ENCODE measurements around the gene YKT6.

The YKT6 gene

GRCh38 chr7:44229546-44230105 lies 28.8 kb downstream of the YKT6 start:
- DNase-seq (ENCODE audit: insufficient read length, low spot score) = no peak
- TF ChIP-seq CTCF (IDR thresholded peaks at IDR 0.05; ENCODE audit: insufficient read depth, missing control alignments) = no peak

GRCh38 chr7:44230286-44230685 lies 29.5 kb downstream of the YKT6 start:
- FAIRE-seq (no peak), DNase-seq (ENCODE audit: insufficient read length, low spot score) (no peak)
- no peak for TF ChIP-seq CTCF (IDR thresholded peaks at IDR 0.05; ENCODE audit: insufficient read depth, missing control alignments)

More at GRCh38 chr7:44229546-44230105, 28.8 kb downstream of the YKT6 start:
- FAIRE-seq = no peak

- no peak for DNase-seq (ENCODE audit: insufficient read length, low spot score)
- no peak for FAIRE-seq
- TF ChIP-seq CTCF (IDR thresholded peaks at IDR 0.05; ENCODE audit: insufficient read depth, missing control alignments) = no peak
Measured at GRCh38 chr7:44231088-44231487, 30.3 kb downstream of the YKT6 start.

GRCh38 chr7:44232396-44232795 lies 31.6 kb downstream of the YKT6 start:
- no peak for DNase-seq (ENCODE audit: insufficient read length, low spot score)
- no peak for FAIRE-seq
- no peak for TF ChIP-seq CTCF (IDR thresholded peaks at IDR 0.05; ENCODE audit: insufficient read depth, missing control alignments)

- TF ChIP-seq CTCF (IDR thresholded peaks at IDR 0.05; ENCODE audit: insufficient read depth, missing control alignments) = no peak
- DNase-seq (ENCODE audit: insufficient read length, low spot score) (no peak), FAIRE-seq (no peak)
Measured at GRCh38 chr7:44232901-44233715, 32.3 kb downstream of the YKT6 start.

GRCh38 chr7:44235066-44235465 lies 34.3 kb downstream of the YKT6 start:
- TF ChIP-seq CTCF (IDR thresholded peaks at IDR 0.05; ENCODE audit: insufficient read depth, missing control alignments) = no peak
- no peak for DNase-seq (ENCODE audit: insufficient read length, low spot score)
- FAIRE-seq = no peak

Data from D721Med (cell line).